HCT116 (cell line): ENCODE measurements around the gene DDX19B. TPM values are rescaled to one million over a fixed set of nuclear protein-coding genes. Genes with fewer than 3 reads are reported as not detected.

Experiments
- ATAC-seq: fragments of 200-7000 bp; cut with Tn5 transposase; 2 replicates; pipeline ENCODE4 v1.9.1; 2020; ENCODE audit warnings: mild to moderate bottlenecking, moderate library complexity
- BruUV-seq: library from RNA; stranded (reverse); fragments of 400-500 nt; replicated peaks from 2 replicates; lab custom pipeline; 2021; lab: Mats Ljungman, UMichigan
- CTCF ChIA-PET: fragments of 300-600 bp; sonication (Branson Sonifier 250); formaldehyde crosslinking; loops from one replicate; lab custom pipeline; 2021; ENCODE audit warnings: antibody characterized with exemption; lab: Charles Lee
- POLR2A ChIA-PET: fragments of 300-600, 350-600 bp; sonication (Branson Sonifier 250); formaldehyde crosslinking; loops from one replicate; lab custom pipeline; 2021; ENCODE audit warnings: antibody characterized with exemption; lab: Charles Lee
- RAD21 ChIA-PET, 2 experiments: fragments of 300-600 bp; sonication (Branson Sonifier 250); formaldehyde crosslinking; loops; one replicate each; lab custom pipeline; 2023; ENCODE audit warnings: low total read pairs in 2 of 2; ENCODE audit not compliant: uncharacterized antibody in 2 of 2, unreplicated experiment in 2 of 2, low non-redundant PET in 1 of 2; lab: Charles Lee
- DNase-seq: peaks from one replicate; pipeline ENCODE4 v3.0.0-alpha.2; 2010; ENCODE audit warnings: low read depth, low spot score
- H2AFZ ChIP-seq: fragments of 200-600 bp; shearing (Covaris generic), sonication (generic); 2 replicates; pipeline ENCODE4 v1.6.1; 2017; ENCODE audit warnings: low read depth, mixed run types, mixed read lengths, antibody characterized with exemption, low read length; ENCODE audit not compliant: poor library complexity, severe bottlenecking
- H3K27ac ChIP-seq: 2 replicates; pipeline ENCODE4 v1.5.1; 2012; ENCODE audit warnings: low read depth, low read length
- H3K27me3 ChIP-seq: fragments of 200-600 bp; sonication (generic); 2 replicates; pipeline ENCODE4 v1.6.1; 2016; ENCODE audit warnings: mixed run types, low read length, mixed read lengths; ENCODE audit not compliant: insufficient read depth
- H3K36me3 ChIP-seq, 2 experiments: fragments of 200-500 bp in 1 of 2; fragments of 200-600 bp in 1 of 2; sonication (Bioruptor generic) in 1 of 2; sonication (generic) in 1 of 2; 2 replicates each; pipeline versions ENCODE4 v1.5.1 to v1.6.1; 2014 to 2016; ENCODE audit warnings: low read length in 2 of 2, inconsistent platforms in 1 of 2, mixed read lengths in 1 of 2, mixed run types in 1 of 2; ENCODE audit not compliant: insufficient read depth in 2 of 2, control insufficient read depth in 1 of 2
- H3K4me1 ChIP-seq, 2 experiments: fragments of 200-600 bp in 1 of 2; sonication (generic) in 1 of 2; 2 replicates each; pipeline versions ENCODE4 v1.5.1 to v1.6.1; 2012 to 2017; ENCODE audit warnings: low read length in 2 of 2, inconsistent platforms in 1 of 2, mild to moderate bottlenecking in 1 of 2, mixed read lengths in 1 of 2, mixed run types in 1 of 2, moderate library complexity in 1 of 2; ENCODE audit not compliant: insufficient read depth in 2 of 2, control insufficient read depth in 1 of 2
- H3K4me2 ChIP-seq: fragments of 200-600 bp; sonication (generic); 2 replicates; pipeline ENCODE4 v1.6.1; 2017; ENCODE audit warnings: mixed run types, low read length, mixed read lengths
- H3K4me3 ChIP-seq, 2 experiments: fragments of 200-600 bp in 1 of 2; sonication (generic) in 1 of 2; replicated peaks in 1 of 2; 2 replicates each; pipeline ENCODE4 v1.5.1; 2011 to 2016; ENCODE audit warnings: low read length in 2 of 2, control low read depth in 1 of 2, low read depth in 1 of 2, mild to moderate bottlenecking in 1 of 2, mixed read lengths in 1 of 2, mixed run types in 1 of 2
- H3K79me2 ChIP-seq: fragments of 200-600 bp; sonication (generic); 2 replicates; pipeline ENCODE4 v1.6.1; 2017; ENCODE audit warnings: mild to moderate bottlenecking, mixed run types, low read length, moderate library complexity, mixed read lengths; ENCODE audit not compliant: insufficient read depth
- H3K9ac ChIP-seq: fragments of 200-600 bp; sonication (generic); 2 replicates; pipeline ENCODE4 v1.6.1; 2016; ENCODE audit warnings: low read length, mixed read lengths
- H3K9me2 ChIP-seq: fragments of 200-600 bp; sonication (generic), shearing (Covaris generic); 2 replicates; pipeline ENCODE4 v1.6.1; 2017; ENCODE audit warnings: mixed run types, mild to moderate bottlenecking, moderate library complexity; ENCODE audit not compliant: insufficient read depth
- H3K9me3 ChIP-seq, 2 experiments: fragments of 200-500 bp in 1 of 2; fragments of 200-600 bp in 1 of 2; sonication (Bioruptor generic) in 1 of 2; sonication (generic) in 1 of 2; 2 replicates each; pipeline ENCODE4 v1.6.1; 2014 to 2017; ENCODE audit warnings: low read length in 2 of 2, mixed read lengths in 2 of 2, inconsistent platforms in 1 of 2, low read depth in 1 of 2, mild to moderate bottlenecking in 1 of 2, mixed run types in 1 of 2, moderate library complexity in 1 of 2; ENCODE audit not compliant: control insufficient read depth in 1 of 2, insufficient read depth in 1 of 2
- H4K20me1 ChIP-seq: fragments of 200-600 bp; sonication (generic), shearing (Covaris generic); 2 replicates; pipeline ENCODE4 v1.6.1; 2017; ENCODE audit warnings: mixed run types, mild to moderate bottlenecking, moderate library complexity; ENCODE audit not compliant: insufficient read depth
- CEBPB ChIP-seq: IDR thresholded peaks from 2 replicates; pipeline ENCODE4 v1.6.1; 2012; ENCODE audit warnings: low read depth
- EGR1 ChIP-seq: IDR thresholded peaks from 2 replicates; pipeline ENCODE4 v1.6.1; 2012; ENCODE audit warnings: low read depth
- ELF1 ChIP-seq: IDR thresholded peaks from 2 replicates; pipeline ENCODE4 v1.6.1; 2012; ENCODE audit warnings: low read depth, borderline replicate concordance
- POLR2AphosphoS5 ChIP-seq: IDR thresholded peaks from 2 replicates; pipeline ENCODE4 v1.6.1; 2011; ENCODE audit warnings: mild to moderate bottlenecking, low read depth, low read length, moderate library complexity
- RAD21 ChIP-seq: IDR thresholded peaks from 2 replicates; pipeline ENCODE4 v1.6.1; 2012; ENCODE audit warnings: low read depth, mild to moderate bottlenecking
- REST ChIP-seq: IDR thresholded peaks from 2 replicates; pipeline ENCODE4 v1.6.1; 2012; ENCODE audit warnings: low read depth
- SIN3A ChIP-seq: IDR thresholded peaks from 2 replicates; pipeline ENCODE4 v1.6.1; 2012; ENCODE audit warnings: low read depth
- SP1 ChIP-seq: IDR thresholded peaks from 2 replicates; pipeline ENCODE4 v1.6.1; 2012; ENCODE audit warnings: low read depth
- SRF ChIP-seq: IDR thresholded peaks from 2 replicates; pipeline ENCODE4 v1.6.1; 2012; ENCODE audit warnings: low read depth
- YY1 ChIP-seq: IDR thresholded peaks from 2 replicates; pipeline ENCODE4 v1.6.1; 2011; ENCODE audit warnings: low read length, low read depth, moderate library complexity, mild to moderate bottlenecking; ENCODE audit not compliant: insufficient replicate concordance; ENCODE audit errors: extremely low read depth
- ZBTB33 ChIP-seq: IDR thresholded peaks from 2 replicates; pipeline ENCODE4 v1.6.1; 2011; ENCODE audit warnings: mild to moderate bottlenecking, low read length, moderate library complexity; ENCODE audit not compliant: insufficient replicate concordance; ENCODE audit errors: extremely low read depth
- ZFX ChIP-seq: fragments of 450-650 bp; IDR thresholded peaks from 2 replicates; pipeline ENCODE4 v1.6.1; 2017
- intact Hi-C: fragments of 100-400 bp; cut with micrococcal nuclease; formaldehyde crosslinking; loops from 2 replicates; pipeline ENCODE4 v1.10.0; 2022
- total RNA-seq: library from RNA; stranded (reverse); gene quantifications from one replicate; pipeline ENCODE4 v1.2.1, GENCODE V29; 2021; ENCODE audit not compliant: unreplicated experiment
- TF ChIP-seq, protein P1 (sequence below): IDR thresholded peaks from 2 replicates; pipeline ENCODE4 v1.6.1; 2012

Gene DDX19B
- total RNA-seq, 1 experiment from 2014 or later, result 36.6 TPM

DNA sequence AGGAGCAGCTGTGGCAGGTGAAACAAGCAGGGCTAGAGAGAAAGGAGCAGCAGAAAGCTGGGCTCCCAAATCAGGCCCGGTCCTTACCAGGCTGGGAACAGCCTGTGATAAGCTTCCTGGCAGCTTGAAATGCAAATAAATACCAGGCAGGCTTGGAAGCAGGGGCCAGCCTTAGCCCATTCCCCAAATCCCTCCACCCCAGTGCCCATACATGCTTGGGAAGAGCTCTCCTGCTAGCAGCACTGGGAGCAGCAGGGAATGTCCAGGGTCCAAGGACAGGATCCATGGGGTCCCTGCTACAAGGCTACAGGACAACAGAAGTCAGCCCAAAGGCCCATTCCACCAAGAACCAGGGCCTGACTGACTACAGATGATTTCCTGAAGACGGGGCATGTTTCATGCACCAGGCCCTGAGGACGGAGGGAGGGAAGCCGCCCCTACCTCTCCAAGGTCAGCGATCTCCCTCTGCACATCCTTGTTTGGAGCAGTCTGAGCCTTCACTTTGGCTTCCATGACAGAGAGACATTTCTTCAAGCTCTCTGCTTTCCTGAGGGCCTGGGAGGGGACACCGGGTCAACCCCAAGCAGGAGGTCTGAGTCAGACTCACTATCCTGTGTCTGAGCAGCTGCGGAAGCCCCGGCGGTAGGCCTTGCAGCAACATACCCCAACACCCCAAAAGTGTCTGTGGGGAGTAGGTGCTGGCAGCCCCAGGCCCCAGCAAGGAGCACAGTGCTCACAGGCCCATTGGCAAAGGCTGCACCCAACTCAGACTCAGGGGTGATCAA lies 44.6 kb upstream of the DDX19B start:
- Histone ChIP-seq H3K27ac (peak overlapping the region; percentile 16; the same call in 1 of the 2 replicates), H3K9me3 (no peaks in the 10 kb centered on the region), H2AFZ (no peak overlapping the region), H3K27me3 (no peaks in the 10 kb centered on the region), H4K20me1 (no peaks in the 10 kb centered on the region), H3K4me1 (peaks cover 5 to 7% of the 10 kb centered on the region in 2 experiments; a peak in 2 of 4 replicates), H3K9ac (no peak overlapping the region), H3K79me2 (peaks cover 29% of the 10 kb centered on the region), H3K9me2 (no peaks in the 10 kb centered on the region), H3K36me3 (peaks cover 32 to 59% of the 10 kb centered on the region in 2 experiments), H3K4me2 (no peak overlapping the region), H3K4me3 (no peak overlapping the region)
- POLR2A ChIA-PET, result interaction anchor here (1.3 kb wide), 1 partner anchor 34 kb away, joined by 6 read pairs; the partner anchor contains the start of gene AARS1
- intact Hi-C loops, result loop anchor here (10.0 kb wide), 1 partner anchor 90 kb away; no protein-coding TSS in a partner anchor
- ATAC-seq, result no peak
- TF ChIP-seq, protein P1, sequence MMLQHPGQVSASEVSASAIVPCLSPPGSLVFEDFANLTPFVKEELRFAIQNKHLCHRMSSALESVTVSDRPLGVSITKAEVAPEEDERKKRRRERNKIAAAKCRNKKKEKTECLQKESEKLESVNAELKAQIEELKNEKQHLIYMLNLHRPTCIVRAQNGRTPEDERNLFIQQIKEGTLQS, result no peak
- TF ChIP-seq SRF (no peak), ZBTB33 (no peak)
- no TSS peak for BruUV-seq
- CTCF ChIA-PET, result interaction anchor here (0.6 to 1.5 kb wide), 2 partner anchors 9 to 14 kb away, joined by 3 to 4 read pairs; no protein-coding TSS in a partner anchor
- RAD21 ChIA-PET, result no interaction called here
- no peak for DNase-seq

DNA sequence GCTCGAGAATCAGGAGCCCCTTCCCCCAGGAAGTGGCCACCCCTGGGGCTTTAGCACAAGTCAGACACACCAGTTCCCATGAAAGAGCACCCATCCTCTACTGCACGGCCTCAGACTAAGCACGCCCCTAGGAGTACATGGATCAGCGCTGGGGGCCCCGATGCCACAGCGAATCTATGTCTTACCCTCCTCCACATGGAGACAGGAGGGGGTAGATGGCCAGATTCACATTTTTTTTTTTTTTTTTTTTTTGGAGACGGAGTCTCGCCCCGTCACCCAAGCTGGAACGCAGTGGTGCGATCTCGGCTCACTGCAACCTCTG lies 44.1 kb upstream of the DDX19B start:
- Histone ChIP-seq H3K9ac (no peak overlapping the region), H3K4me2 (no peak overlapping the region), H2AFZ (no peak overlapping the region), H3K27me3 (no peaks in the 10 kb centered on the region), H3K27ac (no peak overlapping the region), H4K20me1 (no peaks in the 10 kb centered on the region), H3K9me3 (no peaks in the 10 kb centered on the region), H3K9me2 (no peaks in the 10 kb centered on the region), H3K36me3 (peaks cover 34 to 62% of the 10 kb centered on the region in 2 experiments), H3K4me3 (no peak overlapping the region), H3K79me2 (peaks cover 24% of the 10 kb centered on the region), H3K4me1 (peaks cover 4 to 7% of the 10 kb centered on the region in 2 experiments; a peak in 2 of 4 replicates)
- no peak for DNase-seq
- RAD21 ChIA-PET, result no interaction called here
- BruUV-seq, result no TSS peak
- intact Hi-C loops, result loop anchor here (10.0 kb wide), 1 partner anchor 90 kb away; no protein-coding TSS in a partner anchor
- CTCF ChIA-PET, result no interaction called here
- no peak for ATAC-seq
- POLR2A ChIA-PET, result no interaction called here
- TF ChIP-seq RAD21 (no peak), REST (no peak), CEBPB (no peak), YY1 (no peak), SRF (no peak), SP1 (no peak), SIN3A (no peak), POLR2AphosphoS5 (no peak; the same call in 1 of the 2 replicates), EGR1 (no peak), ELF1 (no peak), ZFX (no peak)
- TF ChIP-seq, protein P1, result no peak
